ENCODE data around the gene PTPN9. TPM values are rescaled to one million over a fixed set of nuclear protein-coding genes. Genes with fewer than 3 reads are reported as not detected.

Gene PTPN9
- total and polyA plus RNA-seq, 10 of the 15 experiments (the other 5 are each of a cell fraction or from before 2014, with no cell fraction given), result 7.8 to 29.1 (median 18.5) TPM

DNA sequence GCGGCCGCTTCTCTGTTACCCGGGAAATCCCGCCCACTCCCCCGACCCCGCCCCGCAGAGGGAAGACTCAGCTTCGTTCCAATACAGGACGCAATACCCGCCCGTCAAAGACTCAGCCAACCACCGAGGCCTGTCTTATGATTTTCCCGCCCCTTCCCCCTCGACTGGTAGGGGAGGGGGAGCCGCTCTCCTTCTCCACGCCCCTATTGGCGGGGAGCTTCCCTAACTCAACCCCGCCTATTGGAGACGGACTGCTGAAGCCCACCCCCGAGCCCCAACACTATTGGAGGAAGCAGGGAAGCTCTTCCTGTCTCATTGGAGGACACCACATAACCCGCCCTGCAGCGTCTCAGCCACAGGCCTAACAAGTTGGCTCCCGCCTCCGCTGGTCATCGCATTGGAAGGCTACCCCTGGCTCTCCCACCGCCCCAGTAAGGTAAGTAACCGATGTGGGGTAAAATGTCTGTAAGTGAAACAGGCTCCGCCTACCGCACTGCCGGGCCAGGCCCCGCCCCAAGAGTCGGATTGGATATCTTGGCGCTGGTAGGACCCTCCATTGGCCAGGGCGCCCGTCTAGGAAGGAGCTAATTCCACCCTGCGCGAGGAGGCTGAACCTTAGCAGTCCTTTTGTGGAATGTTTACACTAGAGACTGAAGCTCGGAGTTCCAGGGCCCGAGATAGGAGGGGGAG lies 127.3 kb downstream of the PTPN9 start, which contains the start of gene SIN3A (continued):
- TF ChIP-seq, protein P1, sequence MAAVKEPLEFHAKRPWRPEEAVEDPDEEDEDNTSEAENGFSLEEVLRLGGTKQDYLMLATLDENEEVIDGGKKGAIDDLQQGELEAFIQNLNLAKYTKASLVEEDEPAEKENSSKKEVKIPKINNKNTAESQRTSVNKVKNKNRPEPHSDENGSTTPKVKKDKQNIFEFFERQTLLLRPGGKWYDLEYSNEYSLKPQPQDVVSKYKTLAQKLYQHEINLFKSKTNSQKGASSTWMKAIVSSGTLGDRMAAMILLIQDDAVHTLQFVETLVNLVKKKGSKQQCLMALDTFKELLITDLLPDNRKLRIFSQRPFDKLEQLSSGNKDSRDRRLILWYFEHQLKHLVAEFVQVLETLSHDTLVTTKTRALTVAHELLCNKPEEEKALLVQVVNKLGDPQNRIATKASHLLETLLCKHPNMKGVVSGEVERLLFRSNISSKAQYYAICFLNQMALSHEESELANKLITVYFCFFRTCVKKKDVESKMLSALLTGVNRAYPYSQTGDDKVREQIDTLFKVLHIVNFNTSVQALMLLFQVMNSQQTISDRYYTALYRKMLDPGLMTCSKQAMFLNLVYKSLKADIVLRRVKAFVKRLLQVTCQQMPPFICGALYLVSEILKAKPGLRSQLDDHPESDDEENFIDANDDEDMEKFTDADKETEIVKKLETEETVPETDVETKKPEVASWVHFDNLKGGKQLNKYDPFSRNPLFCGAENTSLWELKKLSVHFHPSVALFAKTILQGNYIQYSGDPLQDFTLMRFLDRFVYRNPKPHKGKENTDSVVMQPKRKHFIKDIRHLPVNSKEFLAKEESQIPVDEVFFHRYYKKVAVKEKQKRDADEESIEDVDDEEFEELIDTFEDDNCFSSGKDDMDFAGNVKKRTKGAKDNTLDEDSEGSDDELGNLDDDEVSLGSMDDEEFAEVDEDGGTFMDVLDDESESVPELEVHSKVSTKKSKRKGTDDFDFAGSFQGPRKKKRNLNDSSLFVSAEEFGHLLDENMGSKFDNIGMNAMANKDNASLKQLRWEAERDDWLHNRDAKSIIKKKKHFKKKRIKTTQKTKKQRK (IDR thresholded peaks at IDR 0.05; ENCODE audit: low read depth, low read length), result peak; percentile 94
- TF ChIP-seq RBBP5 (conservative IDR thresholded peaks at IDR 0.05), result no peak
- no peak for TF ChIP-seq ZNF207 (IDR thresholded peaks at IDR 0.05; ENCODE audit: borderline replicate concordance)
- no peak for TF ChIP-seq FOXM1 (IDR thresholded peaks at IDR 0.05; ENCODE audit: low read depth, low read length)
- TF ChIP-seq, protein P2, sequence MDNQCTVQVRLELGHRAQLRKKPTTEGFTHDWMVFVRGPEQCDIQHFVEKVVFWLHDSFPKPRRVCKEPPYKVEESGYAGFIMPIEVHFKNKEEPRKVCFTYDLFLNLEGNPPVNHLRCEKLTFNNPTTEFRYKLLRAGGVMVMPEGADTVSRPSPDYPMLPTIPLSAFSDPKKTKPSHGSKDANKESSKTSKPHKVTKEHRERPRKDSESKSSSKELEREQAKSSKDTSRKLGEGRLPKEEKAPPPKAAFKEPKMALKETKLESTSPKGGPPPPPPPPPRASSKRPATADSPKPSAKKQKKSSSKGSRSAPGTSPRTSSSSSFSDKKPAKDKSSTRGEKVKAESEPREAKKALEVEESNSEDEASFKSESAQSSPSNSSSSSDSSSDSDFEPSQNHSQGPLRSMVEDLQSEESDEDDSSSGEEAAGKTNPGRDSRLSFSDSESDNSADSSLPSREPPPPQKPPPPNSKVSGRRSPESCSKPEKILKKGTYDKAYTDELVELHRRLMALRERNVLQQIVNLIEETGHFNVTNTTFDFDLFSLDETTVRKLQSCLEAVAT (IDR thresholded peaks at IDR 0.05), result no peak
- TF ChIP-seq RUNX3 (IDR thresholded peaks at IDR 0.05; ENCODE audit: low read length), result no peak
- TF ChIP-seq HDAC6 (IDR thresholded peaks at IDR 0.05; ENCODE audit: unreplicated experiment), result no peak
- no peak for TF ChIP-seq ASH2L (IDR thresholded peaks at IDR 0.05; ENCODE audit: borderline replicate concordance, low read depth)
- peak; percentile 60 for TF ChIP-seq MXI1 (IDR thresholded peaks at IDR 0.05; ENCODE audit: low read depth, low read length)
- no peak for TF ChIP-seq MEF2A (IDR thresholded peaks at IDR 0.05; ENCODE audit: insufficient read depth, low read depth, low read length)
- no peak for TF ChIP-seq SPI1 (IDR thresholded peaks at IDR 0.05; ENCODE audit: borderline replicate concordance, insufficient read depth, low read depth, low read length)
- TF ChIP-seq, protein P3, sequence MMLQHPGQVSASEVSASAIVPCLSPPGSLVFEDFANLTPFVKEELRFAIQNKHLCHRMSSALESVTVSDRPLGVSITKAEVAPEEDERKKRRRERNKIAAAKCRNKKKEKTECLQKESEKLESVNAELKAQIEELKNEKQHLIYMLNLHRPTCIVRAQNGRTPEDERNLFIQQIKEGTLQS (IDR thresholded peaks at IDR 0.05; ENCODE audit: borderline replicate concordance, extremely low read depth, low read depth, low read length), result no peak
- TF ChIP-seq, protein P4, sequence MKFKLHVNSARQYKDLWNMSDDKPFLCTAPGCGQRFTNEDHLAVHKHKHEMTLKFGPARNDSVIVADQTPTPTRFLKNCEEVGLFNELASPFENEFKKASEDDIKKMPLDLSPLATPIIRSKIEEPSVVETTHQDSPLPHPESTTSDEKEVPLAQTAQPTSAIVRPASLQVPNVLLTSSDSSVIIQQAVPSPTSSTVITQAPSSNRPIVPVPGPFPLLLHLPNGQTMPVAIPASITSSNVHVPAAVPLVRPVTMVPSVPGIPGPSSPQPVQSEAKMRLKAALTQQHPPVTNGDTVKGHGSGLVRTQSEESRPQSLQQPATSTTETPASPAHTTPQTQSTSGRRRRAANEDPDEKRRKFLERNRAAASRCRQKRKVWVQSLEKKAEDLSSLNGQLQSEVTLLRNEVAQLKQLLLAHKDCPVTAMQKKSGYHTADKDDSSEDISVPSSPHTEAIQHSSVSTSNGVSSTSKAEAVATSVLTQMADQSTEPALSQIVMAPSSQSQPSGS (IDR thresholded peaks at IDR 0.05; ENCODE audit: low read length), result no peak
- no peak for TF ChIP-seq TCF3 (IDR thresholded peaks at IDR 0.05; ENCODE audit: borderline replicate concordance, insufficient read depth, low read depth, low read length)
- TF ChIP-seq ETV6 (conservative IDR thresholded peaks at IDR 0.05 in 1 of 2, IDR thresholded peaks at IDR 0.05 in 1 of 2; ENCODE audit: borderline replicate concordance in 1 of 2, low read depth in 1 of 2), result no peak
- TF ChIP-seq, protein P5, sequence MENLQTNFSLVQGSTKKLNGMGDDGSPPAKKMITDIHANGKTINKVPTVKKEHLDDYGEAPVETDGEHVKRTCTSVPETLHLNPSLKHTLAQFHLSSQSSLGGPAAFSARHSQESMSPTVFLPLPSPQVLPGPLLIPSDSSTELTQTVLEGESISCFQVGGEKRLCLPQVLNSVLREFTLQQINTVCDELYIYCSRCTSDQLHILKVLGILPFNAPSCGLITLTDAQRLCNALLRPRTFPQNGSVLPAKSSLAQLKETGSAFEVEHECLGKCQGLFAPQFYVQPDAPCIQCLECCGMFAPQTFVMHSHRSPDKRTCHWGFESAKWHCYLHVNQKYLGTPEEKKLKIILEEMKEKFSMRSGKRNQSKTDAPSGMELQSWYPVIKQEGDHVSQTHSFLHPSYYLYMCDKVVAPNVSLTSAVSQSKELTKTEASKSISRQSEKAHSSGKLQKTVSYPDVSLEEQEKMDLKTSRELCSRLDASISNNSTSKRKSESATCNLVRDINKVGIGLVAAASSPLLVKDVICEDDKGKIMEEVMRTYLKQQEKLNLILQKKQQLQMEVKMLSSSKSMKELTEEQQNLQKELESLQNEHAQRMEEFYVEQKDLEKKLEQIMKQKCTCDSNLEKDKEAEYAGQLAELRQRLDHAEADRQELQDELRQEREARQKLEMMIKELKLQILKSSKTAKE (IDR thresholded peaks at IDR 0.05; ENCODE audit: low read depth, poor library complexity, severe bottlenecking), result peak; percentile 82
- TF ChIP-seq HCFC1 (IDR thresholded peaks at IDR 0.05; ENCODE audit: low read length), result 0 out of 2 replicates have a peak, but pooled peaks have one; percentile 21
- TF ChIP-seq POLR2AphosphoS5 (IDR thresholded peaks at IDR 0.05; ENCODE audit: low read length), result no peak
- TF ChIP-seq EP300 (IDR thresholded peaks at IDR 0.05; ENCODE audit: borderline replicate concordance in 1 of 2, control insufficient read depth in 1 of 2, low read depth in 2 of 2, low read length in 2 of 2), result no peak
